K562 (cell line): ENCODE measurements around the gene RRBP1. TPM values are rescaled to one million over a fixed set of nuclear protein-coding genes. Genes with fewer than 3 reads are reported as not detected.

Experiments used
- ATAC-seq: fragments of 200-7000 bp; cut with Tn5 transposase; 3 replicates; pipeline ENCODE4 v1.9.1; 2020; ENCODE audit warnings: moderate library complexity
- BruUV-seq: library from RNA; stranded (reverse); fragments of 400-500 nt; replicated peaks from 2 replicates; lab custom pipeline; 2021; lab: Mats Ljungman, UMichigan
- CTCF ChIA-PET: fragments of 300-600 bp; formaldehyde crosslinking; extraction: SDS; loops from one replicate; lab custom pipeline; 2021; ENCODE audit warnings: low intra/inter-chr PET ratio; lab: Yijun Ruan, JAX
- POLR2A ChIA-PET: fragments of 300-600, 350-650 bp; sonication (Branson Sonifier 250); formaldehyde crosslinking; extraction: SDS; loops from one replicate; lab custom pipeline; 2021; ENCODE audit warnings: antibody characterized with exemption, inconsistent platforms; lab: Yijun Ruan, JAX
- DNase-seq, 4 experiments: peaks; one replicate each; pipeline versions ENCODE4 v3.0.0 to v3.0.0-alpha.2; 2011 to 2018; ENCODE audit warnings: low spot score in 3 of 4, mixed read lengths in 3 of 4; ENCODE audit errors: extremely low read depth in 1 of 4
- FAIRE-seq: peaks from 2 replicates; lab custom pipeline; 2011; peaks lifted over from hg19 to GRCh38; lab: Jason Lieb, UNC
- H2AFZ ChIP-seq: 2 replicates; pipeline ENCODE4 v1.6.0; 2011; ENCODE audit warnings: low read depth, low read length, control low read depth, inconsistent platforms
- H3K27ac ChIP-seq: fragments of 200-600 bp; 3 replicates; pipeline ENCODE4 v1.8.0; 2011; ENCODE audit warnings: low read depth, mild to moderate bottlenecking, control low read depth, inconsistent platforms, low read length, moderate library complexity, mixed read lengths; ENCODE audit errors: extremely low read depth
- H3K27me3 ChIP-seq, 2 experiments: fragments of 300-600 bp in 1 of 2; 2 replicates in 1 of 2; 3 replicates in 1 of 2; pipeline versions ENCODE4 v1.6.0 to v1.8.0; 2011; ENCODE audit warnings: inconsistent platforms in 2 of 2, low read length in 2 of 2, mild to moderate bottlenecking in 1 of 2, mixed read lengths in 1 of 2, moderate library complexity in 1 of 2; ENCODE audit not compliant: control insufficient read depth in 2 of 2, insufficient read depth in 2 of 2
- H3K36me3 ChIP-seq: fragments of 300-600 bp; 3 replicates; pipeline ENCODE4 v1.8.0; 2011; ENCODE audit warnings: mild to moderate bottlenecking, low read length, inconsistent platforms; ENCODE audit not compliant: control insufficient read depth, insufficient read depth
- H3K4me1 ChIP-seq, 2 experiments: fragments of 200-600 bp in 1 of 2; replicated peaks in 1 of 2; 2 replicates in 1 of 2; 3 replicates in 1 of 2; pipeline versions ENCODE4 v1.5.1 to v1.8.0; 2011; ENCODE audit warnings: inconsistent platforms in 2 of 2, low read length in 2 of 2, mild to moderate bottlenecking in 1 of 2, mixed read lengths in 1 of 2, moderate library complexity in 1 of 2; ENCODE audit not compliant: control insufficient read depth in 2 of 2, insufficient read depth in 2 of 2
- H3K4me2 ChIP-seq: 2 replicates; pipeline ENCODE4 v1.6.1; 2011; ENCODE audit warnings: low read length, control low read depth, inconsistent platforms, mixed read lengths; ENCODE audit not compliant: insufficient read depth
- H3K4me3 ChIP-seq: fragments of 200-600 bp; sonication (generic), shearing (Covaris generic); 2 replicates; pipeline ENCODE4 v1.5.1; 2016; ENCODE audit warnings: control low read depth, inconsistent platforms
- H3K79me2 ChIP-seq: fragments of 200-600 bp; 3 replicates; pipeline ENCODE4 v1.8.0; 2011; ENCODE audit warnings: low read length, inconsistent platforms; ENCODE audit not compliant: control insufficient read depth, insufficient read depth
- H3K9ac ChIP-seq, 2 experiments: 2 replicates each; pipeline versions ENCODE4 v1.6.0 to v1.6.1; 2011; ENCODE audit warnings: low read depth in 2 of 2, low read length in 2 of 2, control low read depth in 1 of 2, inconsistent platforms in 1 of 2, mild to moderate bottlenecking in 1 of 2, mixed read lengths in 1 of 2; ENCODE audit not compliant: insufficient read depth in 1 of 2
- H3K9me1 ChIP-seq: one replicate; pipeline ENCODE4 v1.6.0; 2011; ENCODE audit warnings: inconsistent platforms, mild to moderate bottlenecking, low read length, moderate library complexity; ENCODE audit not compliant: control insufficient read depth, insufficient read depth
- H3K9me3 ChIP-seq: replicated peaks from 2 replicates; pipeline ENCODE4 v1.5.1; 2011; ENCODE audit warnings: low read depth, low read length, inconsistent platforms; ENCODE audit not compliant: control insufficient read depth, insufficient read depth
- H4K20me1 ChIP-seq: replicated peaks from 2 replicates; pipeline ENCODE4 v1.6.1; 2011; ENCODE audit warnings: low read length, inconsistent platforms, mixed read lengths; ENCODE audit not compliant: control insufficient read depth, insufficient read depth
- DACH1 ChIP-seq: fragments of 450-650 bp; IDR thresholded peaks from 2 replicates; pipeline ENCODE4 v1.6.1; 2018; ENCODE audit not compliant: partially characterized antibody
- FOXA3 ChIP-seq, 2 experiments: fragments of 450-650 bp in 1 of 2; sonication (generic) in 1 of 2; formaldehyde crosslinking; IDR thresholded peaks in 1 of 2; conservative IDR thresholded peaks in 1 of 2; 2 replicates each; pipeline versions ENCODE4 v1.4.0 to v1.8.0; 2020 to 2022; ENCODE audit warnings: mild to moderate bottlenecking in 2 of 2, missing genetic modification reagents in 1 of 2
- JUND ChIP-seq, 2 experiments: IDR thresholded peaks; 2 replicates in 1 of 2; 3 replicates in 1 of 2; pipeline ENCODE4 v1.6.1; 2011; ENCODE audit warnings: borderline replicate concordance in 2 of 2, low read depth in 2 of 2, low read length in 2 of 2, improper control_type of control experiment in 1 of 2, missing biosample characterization in 1 of 2, missing genetic modification characterization in 1 of 2, missing genetic modification reagents in 1 of 2
- TARDBP ChIP-seq: fragments of 450-650 bp; IDR thresholded peaks from 2 replicates; pipeline ENCODE4 v1.6.1; 2016
- TCFL5 ChIP-seq: fragments of 250-450 bp; sonication (Bioruptor Pico); conservative IDR thresholded peaks from 2 replicates; pipeline ENCODE4 v1.6.1; 2021; ENCODE audit warnings: mild to moderate bottlenecking, moderate library complexity, matching md5 sums
- ZNF518B ChIP-seq: fragments of 250-450 bp; sonication (Bioruptor Pico); IDR thresholded peaks from 2 replicates; pipeline ENCODE4 v1.5.0; 2021; ENCODE audit warnings: mild to moderate bottlenecking, moderate library complexity
- ZNF76 ChIP-seq: fragments of 250-450 bp; sonication (Bioruptor Pico); IDR thresholded peaks from 2 replicates; pipeline ENCODE4 v1.4.0; 2020; ENCODE audit warnings: mild to moderate bottlenecking, moderate library complexity, borderline replicate concordance
- WGBS: fragments of 100-300 bp; shearing (Covaris generic); methylation state at CpG from one replicate; pipeline ENCODE4 v1.1.6; 2016; ENCODE audit warnings: low coverage, mixed read lengths; ENCODE audit not compliant: insufficient coverage; ENCODE audit errors: missing lambda C conversion rate; 5-methylcytosine and 5-hydroxymethylcytosine counted together
- in situ Hi-C: fragments of 300-500 bp; cut with MboI; formaldehyde crosslinking; loops from 4 replicates; pipeline ENCODE4 v1.15.0; 2018; ENCODE audit warnings: inconsistent platforms, mixed read lengths
- intact Hi-C: fragments of 100-400 bp; cut with micrococcal nuclease; formaldehyde crosslinking; loops from 2 replicates; pipeline ENCODE4 v1.14.2; 2022
- polyA plus RNA-seq, 8 experiments: library from polyadenylated mRNA; depleted of rRNA in 4 of 8; stranded (reverse) in 5 of 8; unstranded in 3 of 8; fragments of >200 nt; fragmentation: Nextera tagmentation in 2 of 8; fragmentation: Illumina TruSeq in 1 of 8; extraction: Ambion mirVana in 2 of 8; extraction: Trizol in 1 of 8; gene quantifications; 2 replicates each; pipeline versions ENCODE4 v1.2.1 to v1.2.3, GENCODE V29; 2011 to 2014; ENCODE audit warnings: inconsistent platforms in 1 of 8, missing spikeins in 1 of 8
- total RNA-seq, 7 experiments: library from RNA; depleted of rRNA in 6 of 7; stranded (reverse); fragments of >200 nt in 6 of 7; fragmentation: Illumina TruSeq in 2 of 7; extraction: Trizol in 2 of 7; gene quantifications; 2 replicates each; pipeline versions ENCODE4 v1.2.1 to v1.2.3, GENCODE V29; 2011 to 2021; ENCODE audit warnings: low replicate concordance in 1 of 7

Gene RRBP1
- total and polyA plus RNA-seq, 9 of the 15 experiments (the other 6 are each of a cell fraction or from before 2014, with no cell fraction given): 0.84 to 32.0 (median 17.6) TPM

- TF ChIP-seq JUND (IDR thresholded peaks at IDR 0.05; ENCODE audit: borderline replicate concordance, low read depth, low read length): no peak
- TF ChIP-seq JUND (tag; IDR thresholded peaks at IDR 0.05; ENCODE audit: borderline replicate concordance, low read depth, low read length): no peak
- TF ChIP-seq ZNF518B (CRISPR knock-in tag): no peak
These were observed 94.2 kb downstream of the RRBP1 start (continued) for GRCh38 chr20:17587824-17588223.

GRCh38 chr20:17587148-17587547 lies 94.9 kb downstream of the RRBP1 start:
- ChIA-PET POLR2A (no interaction called here), CTCF (no interaction called here)
- no peaks in the 10 kb centered on the region for H3K9me1 ChIP-seq
- in situ Hi-C loops (no loop called here), intact Hi-C loops (no loop called here)
- no peak overlapping the region for H3K27ac ChIP-seq
- no peaks in the 10 kb centered on the region for H3K27me3 ChIP-seq
- H3K36me3 ChIP-seq: no peaks in the 10 kb centered on the region
- DNase-seq (no peak), FAIRE-seq (no peak), ATAC-seq (no peak)
- WGBS: 85% methylated on average over 1 of the region's 1 CpG
- no peak overlapping the region for H3K4me3 ChIP-seq
- H3K9ac ChIP-seq: no peak overlapping the region
- no peaks in the 10 kb centered on the region for H3K9me3 ChIP-seq
- no peak overlapping the region for H2AFZ ChIP-seq
- no TSS peak for BruUV-seq
- H3K4me2 ChIP-seq: no peak overlapping the region
- H3K79me2 ChIP-seq: peaks cover 23% of the 10 kb centered on the region; the same call in 2 of the 3 replicates
- H3K4me1 ChIP-seq: peaks cover 0 to 8% of the 10 kb centered on the region in 2 experiments; a peak in 3 of 5 replicates
- TF ChIP-seq DACH1: no peak
- TF ChIP-seq FOXA3 (CRISPR knock-in tag; conservative IDR thresholded peaks at IDR 0.05 in 1 of 2, IDR thresholded peaks at IDR 0.05 in 1 of 2): no peak
- TF ChIP-seq TCFL5 (CRISPR knock-in tag): no peak
- no peak for TF ChIP-seq TARDBP
- no peak for TF ChIP-seq ZNF76 (CRISPR knock-in tag)
- H4K20me1 ChIP-seq: no peaks in the 10 kb centered on the region
